Activated T-helper 9 cell treated with anti-CD3 and anti-CD28 coated beads, Interleukin-2, amount 50 U/mL, for 16 hours (primary cell): ENCODE results near the gene GSPT1.
"Not testable (repeated sequence)": the region's sequence is repeated elsewhere in the genome, so short reads cannot be mapped to it uniquely, and the experiment has no call there.

Source experiments
- DNase-seq: peaks from one replicate; pipeline ENCODE4 v3.0.0-alpha.2; 2020; ENCODE audit warnings: low read depth

Gene GSPT1

DNA sequence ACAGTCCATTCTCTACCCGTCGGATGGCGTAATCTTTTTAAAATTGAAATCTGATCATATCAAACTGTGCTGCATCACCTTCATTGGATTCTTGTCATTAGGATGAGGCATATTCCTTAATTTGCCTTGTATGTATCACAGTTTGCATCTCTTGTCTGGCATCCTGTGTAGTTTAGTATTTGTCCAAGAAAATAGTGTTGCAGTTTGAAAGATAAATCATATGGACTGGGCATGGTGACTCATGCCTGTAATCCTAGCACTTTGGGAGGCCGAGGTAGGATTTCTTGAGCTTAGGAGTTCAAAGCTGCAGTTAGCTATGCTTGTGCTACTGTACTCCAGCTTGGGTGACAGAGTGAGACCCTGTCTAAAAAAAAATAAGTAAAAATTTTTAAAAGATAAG is 58.6 kb downstream of the GSPT1 start:
- DNase-seq: no peak

DNA sequence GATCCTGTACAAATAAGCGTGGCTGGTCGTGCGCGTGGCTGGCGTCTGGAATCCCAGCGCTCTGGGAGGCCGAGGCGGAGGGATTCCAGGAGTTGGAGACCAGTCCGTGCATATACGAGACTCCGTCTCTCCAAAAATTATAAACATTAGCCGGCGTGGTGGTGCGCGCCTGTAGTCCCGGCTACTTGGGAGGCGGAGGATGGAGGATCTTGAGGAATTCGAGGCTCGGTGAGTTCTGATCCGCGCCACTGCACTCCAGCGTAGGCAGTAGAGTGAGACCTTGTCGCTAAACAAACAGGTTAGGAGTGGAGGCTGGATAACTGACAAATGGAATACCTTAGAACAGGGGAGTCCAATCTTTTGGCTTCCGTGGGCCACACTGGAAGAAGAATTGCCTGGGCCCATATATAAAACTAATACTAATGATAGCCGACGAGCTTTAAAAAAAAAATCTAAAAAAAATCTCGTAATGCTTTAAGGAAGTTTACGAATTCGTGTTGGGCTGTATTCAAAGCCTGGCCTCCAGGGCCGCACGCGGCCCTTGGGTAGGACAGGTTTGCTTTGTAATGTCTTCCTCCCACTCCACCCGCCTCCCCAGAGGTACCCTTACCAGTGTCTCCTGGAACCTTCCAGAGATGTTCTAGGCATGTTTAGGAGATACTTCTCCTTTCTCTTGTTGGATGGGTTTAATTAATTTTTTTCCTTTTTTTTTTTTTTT is 63.5 kb downstream of the GSPT1 start:
- DNase-seq: no peak

DNA sequence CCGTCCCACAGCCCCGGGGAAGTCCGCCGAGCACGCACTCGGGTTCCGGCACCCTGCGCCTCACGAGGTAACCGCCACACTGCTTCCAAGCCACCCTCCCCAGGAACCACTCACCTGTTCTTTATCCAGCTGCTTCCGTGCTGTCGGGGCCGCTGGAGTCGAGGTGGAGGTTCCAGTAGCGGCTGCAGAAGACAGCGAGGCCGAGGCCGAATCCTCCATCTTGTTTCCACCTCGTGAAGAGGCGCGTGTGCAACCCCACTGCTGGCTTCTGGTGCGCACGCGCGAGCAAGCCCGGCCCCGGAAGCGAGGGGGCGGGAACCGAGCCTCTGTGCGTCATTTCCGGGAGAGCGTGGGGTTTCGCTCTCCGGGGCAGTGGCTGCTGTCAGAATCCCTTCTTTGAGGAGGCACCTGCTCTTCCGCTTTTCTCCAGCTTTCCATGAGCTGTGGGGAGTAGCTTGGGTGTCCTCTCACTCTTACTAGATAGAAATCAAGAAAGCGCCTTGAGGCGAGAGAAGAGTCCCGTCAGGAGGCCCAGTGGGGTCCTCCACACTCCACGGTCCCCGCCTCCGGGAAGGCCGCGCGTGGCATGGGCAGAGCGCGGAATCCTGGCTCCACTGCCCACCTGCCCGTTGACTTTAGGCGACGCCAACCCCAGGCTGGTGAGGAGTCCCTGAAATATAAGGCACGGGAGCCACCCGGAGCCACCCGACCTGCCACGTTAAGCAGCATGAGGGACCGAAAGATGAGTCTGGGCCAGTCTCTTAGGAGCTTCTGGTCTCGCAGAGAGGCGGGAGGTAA is 64.3 kb downstream of the GSPT1 start, which contains the start of gene RSL1D1:
Gene RSL1D1, minus strand, starts transcription at position 249 of the 798 bp plus-strand sequence. Its CDS starts 30 bp downstream, at position 219.
- DNase-seq: peak; percentile 89

DNA sequence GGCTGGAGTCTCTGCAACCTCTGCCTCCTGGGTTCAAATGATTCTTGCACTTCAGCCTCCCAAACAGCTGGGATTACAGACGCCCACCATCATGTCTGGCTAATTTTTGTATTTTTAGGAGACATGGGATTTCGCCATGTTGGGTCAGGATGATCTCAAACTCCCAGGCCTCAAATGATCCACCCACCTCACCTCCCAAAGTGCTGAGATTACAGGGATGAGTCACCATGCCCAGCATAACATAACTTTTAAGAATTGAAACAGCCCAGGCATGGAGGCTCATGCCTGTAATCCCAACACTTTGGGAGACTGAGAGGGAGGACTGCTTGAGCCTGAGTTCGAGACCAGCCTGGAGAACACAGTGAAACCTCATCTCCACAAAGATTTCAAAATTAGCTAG is 66.9 kb downstream of the GSPT1 start:
- DNase-seq: no peak

DNA sequence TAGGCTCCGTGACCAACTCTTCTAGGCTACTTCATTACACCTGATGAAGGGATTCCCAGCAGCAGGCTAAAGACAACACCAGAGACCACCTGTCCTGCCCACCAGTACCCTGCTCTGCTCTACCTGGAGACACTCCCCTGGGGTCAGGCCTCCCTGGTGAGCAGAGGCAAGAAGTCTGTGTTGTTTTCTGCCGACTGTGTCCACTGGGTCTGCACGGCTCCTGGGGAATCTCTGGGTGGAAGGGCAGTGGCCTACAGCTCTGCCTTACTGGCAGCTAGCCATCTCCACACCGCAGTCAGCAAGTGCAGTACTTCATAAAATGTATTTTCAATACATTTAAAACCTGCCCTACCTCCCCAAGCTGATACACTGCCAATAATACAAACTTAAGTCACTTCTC is 71.3 kb downstream of the GSPT1 start:
- DNase-seq: no peak

DNA sequence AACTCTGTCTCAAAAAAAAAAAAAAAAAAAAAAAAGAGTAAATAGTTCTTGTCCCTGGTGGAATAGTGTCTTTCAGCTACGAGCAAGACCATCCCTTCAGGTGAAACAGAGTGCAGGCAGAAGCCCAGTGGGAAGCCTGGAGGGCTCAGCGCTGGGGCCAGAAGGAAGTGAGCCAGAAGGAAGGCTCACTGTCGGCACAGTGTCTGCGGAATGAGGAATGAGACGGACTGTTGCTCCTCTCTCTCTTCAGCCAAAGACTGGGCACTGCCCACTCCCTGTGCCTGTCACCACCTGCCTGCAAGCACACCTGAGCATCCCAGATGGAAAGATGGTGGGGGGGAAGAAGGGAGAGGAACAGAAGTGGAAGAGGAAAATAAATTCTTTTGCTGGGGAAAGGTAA is 71.9 kb downstream of the GSPT1 start:
- DNase-seq: no peak

DNA sequence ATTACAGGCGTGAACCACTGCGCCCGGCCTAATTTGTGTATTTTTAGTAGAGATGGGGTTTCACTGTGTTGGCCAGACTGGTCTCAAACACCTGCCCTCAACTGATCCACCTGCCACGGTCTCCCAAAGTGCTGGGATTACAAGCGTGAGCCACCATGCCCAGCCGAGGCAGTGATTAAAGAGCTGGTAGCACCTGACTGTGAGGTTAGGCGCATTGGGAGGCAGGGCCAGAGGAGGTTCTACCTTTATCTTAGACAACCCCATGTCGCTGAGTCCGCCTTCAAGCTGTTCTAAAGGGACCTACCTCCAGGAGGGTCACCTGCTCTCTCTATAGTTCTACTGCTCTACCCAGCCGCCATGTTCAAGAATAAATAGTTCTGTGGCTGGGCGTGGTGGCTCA is 72.5 kb downstream of the GSPT1 start:
- DNase-seq: no peak

DNA sequence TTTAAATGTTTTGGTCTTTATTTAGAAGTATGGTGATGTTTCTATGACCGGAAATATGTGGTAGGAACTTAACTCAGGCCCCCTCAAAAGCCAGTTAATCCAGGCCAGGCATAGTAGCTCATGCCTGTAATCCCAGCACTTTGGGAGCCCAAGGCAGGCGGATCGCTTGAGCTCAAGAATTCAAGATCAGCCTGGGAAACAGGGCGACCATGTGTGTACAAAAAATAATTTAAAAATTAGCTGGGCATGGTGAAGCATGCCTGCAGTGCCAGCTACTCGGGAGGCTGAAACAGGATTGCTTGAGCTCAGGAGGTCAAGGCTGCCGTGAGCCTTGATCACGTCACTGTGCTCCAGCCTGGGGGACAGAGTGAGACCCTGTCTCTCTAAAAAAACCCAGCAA is 74.7 kb downstream of the GSPT1 start:
- DNase-seq: no peak

DNA sequence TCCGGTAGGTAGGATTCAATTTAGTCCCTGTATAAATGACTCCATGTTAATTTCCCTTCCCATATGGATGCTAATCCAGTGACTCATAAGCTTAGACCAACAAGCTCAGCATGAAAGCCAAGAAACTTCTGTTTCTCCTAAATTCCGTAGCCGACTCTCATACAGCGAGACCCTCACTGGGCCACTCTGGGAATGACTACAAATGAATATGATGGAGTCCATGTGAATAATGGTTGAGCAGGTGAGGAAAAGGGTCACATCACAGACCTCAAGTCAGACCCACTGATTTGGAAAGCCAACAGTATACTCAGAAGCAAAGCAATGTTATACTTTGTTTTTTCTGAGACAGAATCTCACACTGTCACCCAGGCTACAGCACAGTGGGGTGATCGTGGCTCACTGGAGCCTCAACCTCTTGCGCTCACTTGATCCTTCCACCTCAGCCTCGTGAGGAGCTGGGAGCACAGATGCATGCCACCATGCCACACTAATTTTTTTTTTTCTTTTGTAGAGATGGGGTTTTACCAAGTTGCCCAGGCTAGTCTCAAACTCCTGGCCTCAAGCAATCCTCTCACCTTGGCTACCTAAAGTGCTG is 79.0 kb downstream of the GSPT1 start:
- no peak for DNase-seq

DNA sequence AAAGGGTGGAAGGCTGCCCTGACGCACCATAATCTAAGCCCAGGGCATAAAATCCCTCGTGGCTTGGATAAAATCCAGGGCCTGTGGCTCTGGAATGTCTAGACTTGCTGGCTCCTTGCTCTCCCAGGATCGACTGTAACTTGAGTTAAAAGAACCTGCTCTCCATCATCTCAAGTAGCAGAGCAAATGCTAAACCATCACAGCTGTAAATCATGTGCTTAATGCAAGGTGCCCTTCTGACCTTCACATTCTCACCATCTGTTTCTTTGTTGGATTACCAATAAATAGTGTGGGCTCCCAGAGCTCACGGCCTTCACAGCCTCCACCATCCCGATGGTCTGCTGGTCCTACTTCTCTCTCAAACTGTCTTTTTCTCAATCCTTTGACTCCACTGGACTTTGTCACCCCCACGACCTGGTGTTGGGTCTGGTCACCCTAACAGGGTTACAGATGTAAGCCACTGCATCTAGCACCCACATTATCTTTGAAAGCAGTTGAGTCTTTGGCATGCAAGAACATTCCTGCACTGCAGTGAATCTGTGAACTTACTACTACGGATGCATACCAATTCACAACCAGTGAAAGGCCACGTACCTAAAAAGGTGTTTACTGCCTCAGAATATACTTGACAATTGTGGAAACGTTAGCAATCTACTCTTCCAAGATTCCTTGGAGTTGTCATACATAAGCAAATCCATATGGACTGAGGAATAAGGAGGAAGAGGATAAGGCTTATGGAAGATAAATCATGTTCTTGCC is 79.7 kb downstream of the GSPT1 start:
- DNase-seq: no peak

DNA sequence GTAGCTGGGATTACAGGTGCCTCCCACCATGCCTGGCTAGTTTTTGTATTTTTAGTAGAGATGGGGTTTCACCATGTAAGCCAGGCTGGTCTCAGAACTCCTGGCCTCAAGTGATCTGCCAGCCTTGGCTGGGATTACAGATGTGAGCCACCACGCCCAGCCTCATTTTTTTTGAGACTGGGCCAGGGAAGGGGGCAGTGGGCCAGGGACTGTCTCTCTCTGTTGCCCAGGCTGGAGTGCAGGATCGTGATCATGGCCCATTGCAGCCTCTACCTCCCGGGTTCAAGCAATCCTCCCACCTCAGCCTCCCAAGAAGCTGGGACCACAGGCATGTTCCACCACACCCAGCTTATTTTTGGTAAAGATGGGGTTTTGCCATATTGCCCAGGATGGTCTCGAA is 80.4 kb downstream of the GSPT1 start:
- no peak for DNase-seq

DNA sequence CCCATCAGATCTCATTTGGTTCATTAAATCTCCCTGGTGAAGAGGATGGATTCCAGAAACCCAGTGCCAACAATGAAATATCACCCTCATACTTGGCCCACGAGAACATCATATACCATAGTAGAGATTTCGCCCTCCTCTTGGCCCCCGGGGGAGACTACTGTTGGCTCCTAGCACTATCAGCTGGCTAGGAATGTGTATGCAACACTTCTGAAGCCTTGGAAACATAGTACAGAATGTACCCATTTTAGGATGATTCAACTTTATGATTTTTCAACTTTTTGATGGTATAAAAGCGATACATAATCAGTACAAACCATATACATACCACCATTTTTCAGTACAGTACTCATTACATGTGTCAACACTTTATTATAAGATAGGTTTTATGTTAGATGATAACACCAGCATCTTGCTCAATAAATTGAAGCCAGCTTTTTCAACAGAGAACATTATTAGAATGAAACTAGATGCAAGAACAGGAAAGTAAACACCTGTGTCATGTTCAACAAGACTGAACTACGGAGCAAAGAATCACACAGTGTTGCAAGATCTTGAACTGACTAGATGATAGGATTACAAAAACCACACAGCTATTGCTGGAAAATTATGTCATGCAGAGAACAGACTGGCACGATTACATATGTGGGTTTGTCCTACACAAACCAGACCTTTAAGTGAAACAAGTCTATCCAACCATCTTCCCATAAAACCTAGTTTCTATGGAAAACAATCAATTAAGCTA is 81.6 kb downstream of the GSPT1 start:
- DNase-seq: no peak

DNA sequence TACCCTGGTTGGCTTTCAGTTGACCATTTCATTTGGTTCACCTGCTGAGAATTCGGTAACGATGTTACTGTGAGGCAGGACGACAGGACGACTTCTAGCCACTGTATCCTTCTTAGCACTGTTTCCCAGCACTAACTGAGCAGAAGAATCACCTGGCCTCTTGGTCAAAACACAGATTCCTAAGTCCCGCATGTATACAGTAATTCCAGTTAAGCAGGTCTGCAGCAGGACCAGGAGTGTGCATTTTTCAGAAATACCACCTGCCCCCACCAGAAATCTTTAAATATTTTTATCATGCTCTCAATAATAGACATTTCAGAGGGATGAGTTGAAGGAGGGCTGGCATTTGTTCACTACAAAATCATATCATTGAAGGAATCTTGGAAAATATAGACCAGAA is 87.1 kb downstream of the GSPT1 start:
- no peak for DNase-seq

DNA sequence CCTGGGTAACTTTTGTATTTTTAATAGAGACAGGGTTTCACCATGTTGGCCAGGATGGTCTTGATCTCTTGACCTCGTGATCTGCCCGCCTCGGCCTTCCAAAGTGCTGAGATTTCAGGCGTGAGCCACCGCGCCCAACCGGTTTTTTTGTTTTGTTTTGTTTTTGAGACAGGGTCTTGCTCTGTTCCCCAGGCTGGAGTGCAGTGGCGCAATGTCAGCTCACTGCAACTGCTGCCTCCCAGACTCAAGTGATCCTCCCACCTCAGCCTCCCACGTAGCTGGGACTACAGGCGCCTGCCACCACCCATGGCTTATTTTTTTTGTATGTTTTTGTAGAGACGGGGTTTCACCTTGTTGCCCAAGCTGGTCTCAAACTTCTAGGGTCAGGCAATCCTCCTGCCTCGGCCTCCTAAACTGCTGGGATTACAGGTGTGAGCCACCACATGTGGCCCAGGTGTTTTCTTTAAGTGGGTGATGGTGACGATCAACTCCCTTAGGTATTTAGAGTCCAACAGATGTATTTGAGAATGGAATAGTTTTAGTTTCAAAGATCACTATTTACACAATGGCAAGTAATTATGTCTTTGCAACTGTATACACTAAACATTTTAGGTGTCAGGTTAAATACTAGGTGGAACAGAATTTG is 90.1 kb downstream of the GSPT1 start:
- not testable (repeated sequence) for DNase-seq

DNA sequence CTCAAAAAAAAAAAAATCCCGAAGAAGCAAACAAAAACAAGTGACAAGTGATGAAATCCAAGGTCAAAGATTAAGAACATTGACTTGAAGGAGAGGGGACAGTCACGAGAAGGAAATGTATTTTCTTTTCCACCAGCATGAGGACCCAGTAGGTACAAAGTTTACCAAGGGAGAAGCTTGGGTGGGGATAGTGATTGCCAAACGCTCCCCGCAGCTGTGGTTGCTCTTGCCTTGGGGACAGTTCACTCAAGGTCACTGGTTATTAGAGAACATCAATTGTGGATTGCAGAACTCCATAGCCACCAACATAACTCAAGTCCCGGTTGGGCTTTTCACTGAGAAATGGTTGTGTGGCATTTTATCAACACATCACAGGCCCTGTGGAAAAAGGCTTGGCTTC is 91.4 kb downstream of the GSPT1 start:
- DNase-seq: no peak

DNA sequence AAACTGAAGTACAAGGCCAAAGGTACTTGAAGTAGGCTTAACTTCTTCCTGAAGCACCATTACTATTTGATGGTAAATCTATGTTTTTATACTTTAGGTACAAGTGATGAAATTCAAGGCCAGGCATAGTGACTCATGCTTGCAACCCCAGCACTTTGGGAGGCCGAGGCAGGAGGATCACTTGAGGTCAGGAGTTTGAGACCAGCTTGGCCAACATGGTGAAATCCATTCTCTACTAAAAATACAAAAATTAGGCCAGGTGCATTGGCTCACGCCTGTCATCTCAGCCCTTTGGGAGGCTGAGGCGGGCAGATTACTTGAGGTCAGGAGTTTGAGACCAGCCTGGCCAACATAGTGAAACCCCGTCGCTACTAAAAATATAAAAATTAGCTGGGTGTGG is 92.1 kb downstream of the GSPT1 start:
- not testable (repeated sequence) for DNase-seq

DNA sequence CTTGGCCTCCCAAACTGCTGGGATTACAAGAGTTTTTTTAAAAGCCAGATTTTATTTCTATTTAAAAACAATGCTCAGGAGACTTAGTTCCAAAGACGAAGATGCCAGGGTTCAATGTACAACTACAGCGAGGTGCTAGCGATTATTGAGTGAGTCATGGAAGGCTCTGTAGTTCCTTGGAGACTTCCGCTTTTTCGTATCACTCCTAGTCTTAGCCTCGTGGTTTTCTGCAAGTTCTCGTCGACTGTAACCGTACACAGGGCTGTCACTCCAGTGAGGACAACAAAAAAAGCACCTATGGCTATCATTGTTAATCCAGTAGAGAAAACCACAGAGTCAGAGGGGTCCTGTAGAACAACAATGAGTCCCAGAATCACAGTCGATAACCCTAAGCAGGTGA is 96.0 kb downstream of the GSPT1 start:
- no peak for DNase-seq

DNA sequence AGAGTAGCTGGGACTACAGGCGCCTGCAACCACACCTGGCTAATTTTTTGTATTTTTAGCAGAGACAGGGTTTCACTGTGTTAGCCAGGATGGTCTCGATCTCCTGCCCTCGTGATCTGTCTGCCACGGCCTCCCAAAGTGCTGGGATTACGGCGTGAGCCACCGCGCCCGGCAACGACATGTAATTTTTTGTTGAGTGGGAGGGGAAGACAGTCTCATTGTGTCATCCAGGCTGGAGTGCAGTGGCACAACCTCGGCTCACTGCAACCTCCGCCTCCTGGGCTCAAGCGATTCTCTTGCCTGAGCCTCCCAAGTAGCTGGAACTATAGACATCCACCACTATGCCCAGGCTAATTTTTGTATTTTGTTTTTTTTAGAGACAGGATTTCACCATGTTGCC is 96.8 kb downstream of the GSPT1 start:
- DNase-seq: not testable (repeated sequence)
